ENCODE data around the gene INSIG2. TPM values are rescaled to one million over a fixed set of nuclear protein-coding genes. Genes with fewer than 3 reads are reported as not detected.

Gene INSIG2
- total RNA-seq, 1 experiment from 2014 or later = 10.7 TPM

DNA sequence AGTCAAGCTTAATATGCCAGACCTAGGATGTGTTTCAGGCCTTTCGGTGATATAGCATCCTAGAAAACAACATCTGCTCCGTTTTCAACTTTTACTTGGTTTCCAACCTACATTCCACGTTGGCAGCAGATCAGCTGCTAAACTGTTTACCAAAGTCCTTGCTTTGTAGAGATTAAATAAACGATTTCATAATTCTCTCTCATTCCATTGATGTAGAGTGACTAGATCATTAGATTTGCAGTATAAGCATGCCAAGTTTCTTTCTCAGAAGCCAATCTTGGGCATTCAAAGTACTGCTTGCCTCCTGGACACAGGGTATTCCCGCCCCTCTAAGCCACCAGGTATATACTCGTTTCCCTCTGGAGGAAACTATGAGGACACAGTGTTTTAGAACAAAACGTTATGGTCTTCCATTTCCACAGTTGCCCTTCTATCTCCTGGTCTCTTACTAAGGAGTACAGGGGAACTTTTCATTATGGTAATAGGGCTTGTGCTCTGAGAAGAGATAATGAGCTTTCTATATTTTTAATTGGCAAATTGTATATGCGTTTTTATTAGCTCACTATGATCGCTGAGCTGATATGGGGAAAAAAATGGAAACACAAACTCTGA is 10.5 kb upstream of the INSIG2 start:
- no peak overlapping the region for H3K4me3 Mint-ChIP-seq
- ChIA-PET POLR2A (no interaction called here), CTCF (interaction anchor here (1.4 kb wide), 1 partner anchor 45 kb away, joined by 5 read pairs; no protein-coding TSS in a partner anchor)
- DNase-seq (ENCODE audit: low spot score) = no peak
- TF ChIP-seq, protein P1, sequence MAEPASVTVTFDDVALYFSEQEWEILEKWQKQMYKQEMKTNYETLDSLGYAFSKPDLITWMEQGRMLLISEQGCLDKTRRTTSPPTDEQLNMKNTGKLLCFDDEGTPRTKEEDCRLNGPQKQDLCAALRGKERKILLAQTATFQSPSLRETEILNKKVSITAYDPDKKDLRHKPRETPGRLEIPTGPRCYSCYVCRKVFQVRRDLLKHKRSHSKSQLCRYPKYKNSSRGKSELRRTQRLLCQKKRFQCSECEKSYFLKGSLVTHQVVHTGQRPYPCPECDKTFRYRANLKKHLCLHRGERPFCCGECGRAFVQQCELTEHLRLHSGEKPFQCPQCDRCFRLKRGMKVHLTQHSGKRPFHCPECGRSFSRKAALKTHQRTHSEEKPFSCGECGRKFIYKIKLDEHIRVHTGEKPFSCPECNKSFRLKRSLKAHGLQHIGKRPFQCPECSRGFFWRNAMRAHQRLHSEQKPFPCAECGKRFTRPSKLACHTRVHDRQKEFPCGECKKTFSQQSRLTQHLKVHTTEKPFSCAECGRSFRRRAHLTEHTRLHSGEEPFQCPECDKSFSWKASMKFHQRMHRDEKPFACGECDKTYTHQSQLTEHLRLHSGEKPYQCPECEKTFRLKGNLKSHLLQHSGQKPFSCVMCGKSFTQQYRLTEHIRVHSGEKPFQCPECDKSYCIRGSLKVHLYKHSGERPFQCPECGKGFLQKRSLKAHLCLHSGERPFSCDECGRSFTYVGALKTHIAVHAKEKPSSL (CRISPR knock-in tag; conservative IDR thresholded peaks at IDR 0.05) = no peak
- TF ChIP-seq, protein P2, sequence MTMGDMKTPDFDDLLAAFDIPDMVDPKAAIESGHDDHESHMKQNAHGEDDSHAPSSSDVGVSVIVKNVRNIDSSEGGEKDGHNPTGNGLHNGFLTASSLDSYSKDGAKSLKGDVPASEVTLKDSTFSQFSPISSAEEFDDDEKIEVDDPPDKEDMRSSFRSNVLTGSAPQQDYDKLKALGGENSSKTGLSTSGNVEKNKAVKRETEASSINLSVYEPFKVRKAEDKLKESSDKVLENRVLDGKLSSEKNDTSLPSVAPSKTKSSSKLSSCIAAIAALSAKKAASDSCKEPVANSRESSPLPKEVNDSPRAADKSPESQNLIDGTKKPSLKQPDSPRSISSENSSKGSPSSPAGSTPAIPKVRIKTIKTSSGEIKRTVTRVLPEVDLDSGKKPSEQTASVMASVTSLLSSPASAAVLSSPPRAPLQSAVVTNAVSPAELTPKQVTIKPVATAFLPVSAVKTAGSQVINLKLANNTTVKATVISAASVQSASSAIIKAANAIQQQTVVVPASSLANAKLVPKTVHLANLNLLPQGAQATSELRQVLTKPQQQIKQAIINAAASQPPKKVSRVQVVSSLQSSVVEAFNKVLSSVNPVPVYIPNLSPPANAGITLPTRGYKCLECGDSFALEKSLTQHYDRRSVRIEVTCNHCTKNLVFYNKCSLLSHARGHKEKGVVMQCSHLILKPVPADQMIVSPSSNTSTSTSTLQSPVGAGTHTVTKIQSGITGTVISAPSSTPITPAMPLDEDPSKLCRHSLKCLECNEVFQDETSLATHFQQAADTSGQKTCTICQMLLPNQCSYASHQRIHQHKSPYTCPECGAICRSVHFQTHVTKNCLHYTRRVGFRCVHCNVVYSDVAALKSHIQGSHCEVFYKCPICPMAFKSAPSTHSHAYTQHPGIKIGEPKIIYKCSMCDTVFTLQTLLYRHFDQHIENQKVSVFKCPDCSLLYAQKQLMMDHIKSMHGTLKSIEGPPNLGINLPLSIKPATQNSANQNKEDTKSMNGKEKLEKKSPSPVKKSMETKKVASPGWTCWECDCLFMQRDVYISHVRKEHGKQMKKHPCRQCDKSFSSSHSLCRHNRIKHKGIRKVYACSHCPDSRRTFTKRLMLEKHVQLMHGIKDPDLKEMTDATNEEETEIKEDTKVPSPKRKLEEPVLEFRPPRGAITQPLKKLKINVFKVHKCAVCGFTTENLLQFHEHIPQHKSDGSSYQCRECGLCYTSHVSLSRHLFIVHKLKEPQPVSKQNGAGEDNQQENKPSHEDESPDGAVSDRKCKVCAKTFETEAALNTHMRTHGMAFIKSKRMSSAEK (CRISPR knock-in tag; IDR thresholded peaks at IDR 0.05; ENCODE audit: borderline replicate concordance) = no peak
- TF ChIP-seq ESRRA (CRISPR knock-in tag; IDR thresholded peaks at IDR 0.05; ENCODE audit: borderline replicate concordance) = no peak
- TF ChIP-seq ZNF232 (CRISPR knock-in tag; IDR thresholded peaks at IDR 0.05) = no peak
- TF ChIP-seq, protein P3, sequence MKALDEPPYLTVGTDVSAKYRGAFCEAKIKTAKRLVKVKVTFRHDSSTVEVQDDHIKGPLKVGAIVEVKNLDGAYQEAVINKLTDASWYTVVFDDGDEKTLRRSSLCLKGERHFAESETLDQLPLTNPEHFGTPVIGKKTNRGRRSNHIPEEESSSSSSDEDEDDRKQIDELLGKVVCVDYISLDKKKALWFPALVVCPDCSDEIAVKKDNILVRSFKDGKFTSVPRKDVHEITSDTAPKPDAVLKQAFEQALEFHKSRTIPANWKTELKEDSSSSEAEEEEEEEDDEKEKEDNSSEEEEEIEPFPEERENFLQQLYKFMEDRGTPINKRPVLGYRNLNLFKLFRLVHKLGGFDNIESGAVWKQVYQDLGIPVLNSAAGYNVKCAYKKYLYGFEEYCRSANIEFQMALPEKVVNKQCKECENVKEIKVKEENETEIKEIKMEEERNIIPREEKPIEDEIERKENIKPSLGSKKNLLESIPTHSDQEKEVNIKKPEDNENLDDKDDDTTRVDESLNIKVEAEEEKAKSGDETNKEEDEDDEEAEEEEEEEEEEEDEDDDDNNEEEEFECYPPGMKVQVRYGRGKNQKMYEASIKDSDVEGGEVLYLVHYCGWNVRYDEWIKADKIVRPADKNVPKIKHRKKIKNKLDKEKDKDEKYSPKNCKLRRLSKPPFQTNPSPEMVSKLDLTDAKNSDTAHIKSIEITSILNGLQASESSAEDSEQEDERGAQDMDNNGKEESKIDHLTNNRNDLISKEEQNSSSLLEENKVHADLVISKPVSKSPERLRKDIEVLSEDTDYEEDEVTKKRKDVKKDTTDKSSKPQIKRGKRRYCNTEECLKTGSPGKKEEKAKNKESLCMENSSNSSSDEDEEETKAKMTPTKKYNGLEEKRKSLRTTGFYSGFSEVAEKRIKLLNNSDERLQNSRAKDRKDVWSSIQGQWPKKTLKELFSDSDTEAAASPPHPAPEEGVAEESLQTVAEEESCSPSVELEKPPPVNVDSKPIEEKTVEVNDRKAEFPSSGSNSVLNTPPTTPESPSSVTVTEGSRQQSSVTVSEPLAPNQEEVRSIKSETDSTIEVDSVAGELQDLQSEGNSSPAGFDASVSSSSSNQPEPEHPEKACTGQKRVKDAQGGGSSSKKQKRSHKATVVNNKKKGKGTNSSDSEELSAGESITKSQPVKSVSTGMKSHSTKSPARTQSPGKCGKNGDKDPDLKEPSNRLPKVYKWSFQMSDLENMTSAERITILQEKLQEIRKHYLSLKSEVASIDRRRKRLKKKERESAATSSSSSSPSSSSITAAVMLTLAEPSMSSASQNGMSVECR (CRISPR knock-in tag; IDR thresholded peaks at IDR 0.05; ENCODE audit: borderline replicate concordance) = no peak
- no peaks in the 10 kb centered on the region for H3K4me1 Mint-ChIP-seq
- H3K9me3 Mint-ChIP-seq = no peaks in the 10 kb centered on the region
- H3K36me3 Mint-ChIP-seq = no peaks in the 10 kb centered on the region
- ATAC-seq = no peak
- peaks cover 6% of the 10 kb centered on the region; the same call in 1 of the 2 replicates for H3K27me3 Mint-ChIP-seq (ENCODE audit: low read depth)
- no peak overlapping the region for H3K27ac Mint-ChIP-seq

DNA sequence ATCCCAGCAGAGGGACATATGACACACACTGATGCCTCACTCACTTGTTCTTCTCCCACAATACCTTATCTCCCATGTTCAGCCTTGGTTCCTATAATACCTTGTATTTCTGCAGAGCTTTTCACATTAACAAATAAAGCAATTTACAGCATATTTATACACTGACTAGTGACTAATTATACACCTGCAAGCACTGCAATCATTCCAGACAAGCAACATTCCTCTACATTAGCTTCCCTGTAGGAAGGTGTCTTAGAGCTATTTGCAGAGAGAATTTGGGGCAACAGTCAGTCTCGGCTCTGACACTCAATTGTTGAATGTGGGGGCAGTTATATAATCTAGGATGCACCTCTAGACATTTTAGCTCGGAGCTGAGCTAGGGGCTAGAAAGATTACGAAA is 9.5 kb upstream of the INSIG2 start:
- no peaks in the 10 kb centered on the region for H3K36me3 Mint-ChIP-seq
- POLR2A ChIA-PET = interaction anchor here (0.7 kb wide), 1 partner anchor 9 kb away, joined by 3 read pairs; the partner anchor contains the start of gene INSIG2

More for the DNA sequence above, 9.5 kb upstream of the INSIG2 start:
- ATAC-seq (no peak), DNase-seq (ENCODE audit: low spot score) (no peak)
- Mint-ChIP-seq H3K4me3 (no peak overlapping the region), H3K27me3 (ENCODE audit: low read depth) (peaks cover 6% of the 10 kb centered on the region; the same call in 1 of the 2 replicates), H3K27ac (no peak overlapping the region), H3K4me1 (peaks cover 7% of the 10 kb centered on the region), H3K9me3 (no peaks in the 10 kb centered on the region)
- CTCF ChIA-PET = interaction anchor here (1.4 kb wide), 1 partner anchor 46 kb away, joined by 5 read pairs; no protein-coding TSS in a partner anchor
- TF ChIP-seq, protein P4, sequence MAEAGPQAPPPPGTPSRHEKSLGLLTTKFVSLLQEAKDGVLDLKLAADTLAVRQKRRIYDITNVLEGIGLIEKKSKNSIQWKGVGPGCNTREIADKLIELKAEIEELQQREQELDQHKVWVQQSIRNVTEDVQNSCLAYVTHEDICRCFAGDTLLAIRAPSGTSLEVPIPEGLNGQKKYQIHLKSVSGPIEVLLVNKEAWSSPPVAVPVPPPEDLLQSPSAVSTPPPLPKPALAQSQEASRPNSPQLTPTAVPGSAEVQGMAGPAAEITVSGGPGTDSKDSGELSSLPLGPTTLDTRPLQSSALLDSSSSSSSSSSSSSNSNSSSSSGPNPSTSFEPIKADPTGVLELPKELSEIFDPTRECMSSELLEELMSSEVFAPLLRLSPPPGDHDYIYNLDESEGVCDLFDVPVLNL (CRISPR knock-in tag; IDR thresholded peaks at IDR 0.05; ENCODE audit: borderline replicate concordance, low read depth) = no peak

Measured in WTC11 (cell line).